ENCODE measurements around the gene TEX261. TPM values are rescaled to one million over a fixed set of nuclear protein-coding genes. Genes with fewer than 3 reads are reported as not detected.

TEX261 gene
- total RNA-seq, 1 donor from 2014 or later, result 44.7 TPM

GRCh38 chr2:70979626-70980025, 15.0 kb downstream of the TEX261 start:
- no peaks in the 10 kb centered on the region for H3K36me3 ChIP-seq (ENCODE audit: insufficient read depth, low read length)
- TF ChIP-seq CTCF (IDR thresholded peaks at IDR 0.05; ENCODE audit: insufficient read depth, low read depth, low read length) (no peak), EZH2 (IDR thresholded peaks at IDR 0.05; ENCODE audit: insufficient read depth, low read length) (no peak)
- Mint-ChIP-seq H3K4me3 (ENCODE audit: unreplicated experiment) (no peak overlapping the region), H3K27ac (ENCODE audit: unreplicated experiment) (no peak overlapping the region), H3K27me3 (ENCODE audit: low read depth, unreplicated experiment) (peaks cover 20% of the 10 kb centered on the region), H3K9me3 (ENCODE audit: unreplicated experiment) (no peaks in the 10 kb centered on the region), H3K4me1 (ENCODE audit: low read depth, unreplicated experiment) (peaks cover 8% of the 10 kb centered on the region), H3K36me3 (ENCODE audit: low read depth, unreplicated experiment) (peaks cover 8% of the 10 kb centered on the region)
- H3K27me3 ChIP-seq (ENCODE audit: insufficient read depth, low read length), result no peaks in the 10 kb centered on the region
- no peak overlapping the region for H3K4me3 ChIP-seq (ENCODE audit: insufficient read depth, low read depth, low read length)
- H3K9me3 ChIP-seq (ENCODE audit: insufficient read depth, low read depth, low read length), result no peaks in the 10 kb centered on the region
- H2AFZ ChIP-seq (ENCODE audit: low read depth, low read length), result no peak overlapping the region
- no peak overlapping the region for H3K27ac ChIP-seq (ENCODE audit: low read depth, low read length)
- no peak overlapping the region for H3K4me2 ChIP-seq (ENCODE audit: low read length)
- H3K79me2 ChIP-seq (ENCODE audit: insufficient read depth, low read length), result no peaks in the 10 kb centered on the region
- H4K20me1 ChIP-seq (ENCODE audit: insufficient read depth, low read length), result peaks cover 10% of the 10 kb centered on the region
- H3K4me1 ChIP-seq (ENCODE audit: insufficient read depth, low read length), result peaks cover 17% of the 10 kb centered on the region
- FAIRE-seq (no peak), DNase-seq (ENCODE audit: low read depth) (no peak)
- no peak overlapping the region for H3K9ac ChIP-seq (ENCODE audit: low read length)

GRCh38 chr2:70979180-70979488, 15.5 kb downstream of the TEX261 start:
- Histone ChIP-seq H3K27ac (ENCODE audit: low read depth, low read length) (no peak overlapping the region), H3K4me3 (ENCODE audit: insufficient read depth, low read depth, low read length) (peak overlapping the region; percentile 57), H3K9ac (ENCODE audit: low read length) (peak overlapping the region; percentile 78), H3K27me3 (ENCODE audit: insufficient read depth, low read length) (no peaks in the 10 kb centered on the region), H3K9me3 (ENCODE audit: insufficient read depth, low read depth, low read length) (no peaks in the 10 kb centered on the region), H4K20me1 (ENCODE audit: insufficient read depth, low read length) (peaks cover 5% of the 10 kb centered on the region), H3K4me1 (ENCODE audit: insufficient read depth, low read length) (peaks cover 17% of the 10 kb centered on the region), H2AFZ (ENCODE audit: low read depth, low read length) (peak overlapping the region; percentile 95), H3K36me3 (ENCODE audit: insufficient read depth, low read length) (no peaks in the 10 kb centered on the region), H3K4me2 (ENCODE audit: low read length) (peak overlapping the region; percentile 90), H3K79me2 (ENCODE audit: insufficient read depth, low read length) (no peaks in the 10 kb centered on the region)
- DNase-seq (ENCODE audit: low read depth) (no peak), FAIRE-seq (no peak)
- Mint-ChIP-seq H3K27ac (ENCODE audit: unreplicated experiment) (no peak overlapping the region), H3K4me1 (ENCODE audit: low read depth, unreplicated experiment) (peaks cover 8% of the 10 kb centered on the region), H3K9me3 (ENCODE audit: unreplicated experiment) (no peaks in the 10 kb centered on the region), H3K4me3 (ENCODE audit: unreplicated experiment) (peak overlapping the region; percentile 63), H3K27me3 (ENCODE audit: low read depth, unreplicated experiment) (peaks cover 25% of the 10 kb centered on the region), H3K36me3 (ENCODE audit: low read depth, unreplicated experiment) (peaks cover 5% of the 10 kb centered on the region)
- no peak for TF ChIP-seq CTCF (IDR thresholded peaks at IDR 0.05; ENCODE audit: insufficient read depth, low read depth, low read length)
- no peak for TF ChIP-seq EZH2 (IDR thresholded peaks at IDR 0.05; ENCODE audit: insufficient read depth, low read length)

- H3K27ac ChIP-seq (ENCODE audit: low read depth, low read length), result peak within 1 kb of the TSS; percentile 73
- no peaks in the 10 kb centered on the region for H3K9me3 Mint-ChIP-seq (ENCODE audit: unreplicated experiment)
- no peaks in the 10 kb centered on the region for H3K27me3 ChIP-seq (ENCODE audit: insufficient read depth, low read length)
- H3K9ac ChIP-seq (ENCODE audit: low read length), result peak within 1 kb of the TSS; percentile 82
- peak within 1 kb of the TSS; percentile 95 for H2AFZ ChIP-seq (ENCODE audit: low read depth, low read length)
- H3K27me3 Mint-ChIP-seq (ENCODE audit: low read depth, unreplicated experiment), result peaks cover 30% of the 10 kb centered on the region
- H3K4me1 Mint-ChIP-seq (ENCODE audit: low read depth, unreplicated experiment), result peaks cover 8% of the 10 kb centered on the region
- FAIRE-seq (no peak), DNase-seq (ENCODE audit: low read depth) (no peak)
- no peaks in the 10 kb centered on the region for H4K20me1 ChIP-seq (ENCODE audit: insufficient read depth, low read length)
- peak within 1 kb of the TSS; percentile 77 for H3K27ac Mint-ChIP-seq (ENCODE audit: unreplicated experiment)
- peaks cover 17% of the 10 kb centered on the region for H3K4me1 ChIP-seq (ENCODE audit: insufficient read depth, low read length)
- TF ChIP-seq CTCF (IDR thresholded peaks at IDR 0.05; ENCODE audit: insufficient read depth, low read depth, low read length), result no peak
- TF ChIP-seq EZH2 (IDR thresholded peaks at IDR 0.05; ENCODE audit: insufficient read depth, low read length), result no peak
- H3K4me3 ChIP-seq (ENCODE audit: insufficient read depth, low read depth, low read length), result peak within 1 kb of the TSS; percentile 72
- peak within 1 kb of the TSS; percentile 80 for H3K4me3 Mint-ChIP-seq (ENCODE audit: unreplicated experiment)
- no peaks in the 10 kb centered on the region for H3K36me3 ChIP-seq (ENCODE audit: insufficient read depth, low read length)
- H3K4me2 ChIP-seq (ENCODE audit: low read length), result peak within 1 kb of the TSS; percentile 90
- H3K36me3 Mint-ChIP-seq (ENCODE audit: low read depth, unreplicated experiment), result peaks cover 3% of the 10 kb centered on the region
- H3K9me3 ChIP-seq (ENCODE audit: insufficient read depth, low read depth, low read length), result no peaks in the 10 kb centered on the region
- no peaks in the 10 kb centered on the region for H3K79me2 ChIP-seq (ENCODE audit: insufficient read depth, low read length)
Observed at GRCh38 chr2:70978341-70979179, 16.1 kb downstream of the TEX261 start, which contains the start of gene ANKRD53. ANKRD53 (plus strand) TSS chr2:70978630; CDS start chr2:70978646, 16 bp downstream.
